H1 (cell line): ENCODE results near the gene GRM5. TPM values are rescaled to one million over a fixed set of nuclear protein-coding genes. Genes with fewer than 3 reads are reported as not detected.

Experiments
- CTCF ChIA-PET: fragments of 300-600 bp; sonication (Branson Sonifier 250); formaldehyde crosslinking; loops from one replicate; lab custom pipeline; 2021; ENCODE audit not compliant: partially characterized antibody; lab: Charles Lee
- POLR2A ChIA-PET: fragments of 300-600 bp; sonication (Branson Sonifier 250); formaldehyde crosslinking; loops from one replicate; lab custom pipeline; 2021; ENCODE audit warnings: inconsistent platforms; ENCODE audit not compliant: partially characterized antibody; lab: Charles Lee
- DNase-seq, 2 experiments: peaks; one replicate each; pipeline versions ENCODE4 v3.0.0 to v3.0.0-alpha.2; 2010 to 2022; ENCODE audit warnings: low spot score in 2 of 2, low read depth in 1 of 2, mixed read lengths in 1 of 2
- FAIRE-seq: peaks from 2 replicates; lab custom pipeline; 2011; peaks lifted over from hg19 to GRCh38; lab: Jason Lieb, UNC
- H2AFZ ChIP-seq: 2 replicates; pipeline ENCODE4 v1.8.1; 2012; ENCODE audit warnings: low read length, inconsistent platforms
- H2AK5ac ChIP-seq: 2 replicates; pipeline ENCODE4 v1.6.1; 2013; ENCODE audit warnings: low read depth, low read length
- H2BK120ac ChIP-seq: replicated peaks from 2 replicates; pipeline ENCODE3; 2013; ENCODE audit warnings: low read depth, low read length, inconsistent platforms
- H2BK12ac ChIP-seq: 2 replicates; pipeline ENCODE4 v1.6.1; 2013; ENCODE audit warnings: low read depth, low read length
- H2BK15ac ChIP-seq: 2 replicates; pipeline ENCODE4 v1.6.1; 2013; ENCODE audit warnings: low read length
- H2BK20ac ChIP-seq: 2 replicates; pipeline ENCODE4 v1.6.1; 2013; ENCODE audit warnings: low read length
- H2BK5ac ChIP-seq: 2 replicates; pipeline ENCODE4 v1.6.1; 2013; ENCODE audit warnings: low read depth, low read length
- H3K14ac ChIP-seq: 2 replicates; pipeline ENCODE4 v1.6.1; 2013; ENCODE audit warnings: inconsistent platforms; ENCODE audit not compliant: insufficient read length
- H3K18ac ChIP-seq: 2 replicates; pipeline ENCODE4 v1.6.1; 2013; ENCODE audit warnings: low read length; ENCODE audit errors: extremely low read depth
- H3K23ac ChIP-seq: 2 replicates; pipeline ENCODE4 v1.6.1; 2013; ENCODE audit warnings: inconsistent platforms; ENCODE audit not compliant: insufficient read length
- H3K23me2 ChIP-seq: 2 replicates; pipeline ENCODE4 v1.6.1; 2013; ENCODE audit warnings: low read depth, low read length
- H3K27ac ChIP-seq: 2 replicates; pipeline ENCODE4 v1.6.1; 2011; ENCODE audit warnings: low read depth, low read length, inconsistent platforms
- H3K27me3 ChIP-seq, 4 experiments: replicated peaks in 1 of 4; 1 replicate in 1 of 4; 2 replicates in 3 of 4; pipeline versions ENCODE4 v1.6.1 to v1.8.1; 2011 to 2013; ENCODE audit warnings: low read length in 3 of 4, mild to moderate bottlenecking in 3 of 4, inconsistent platforms in 2 of 4, mixed read lengths in 2 of 4, moderate library complexity in 1 of 4; ENCODE audit not compliant: control insufficient read depth in 3 of 4, insufficient read depth in 3 of 4; ENCODE audit errors: extremely low read depth in 1 of 4
- H3K36me3 ChIP-seq, 4 experiments: 2 replicates each; pipeline versions ENCODE4 v1.6.1 to v1.8.1; 2011 to 2013; ENCODE audit warnings: mild to moderate bottlenecking in 4 of 4, low read length in 3 of 4, moderate library complexity in 2 of 4, control low read depth in 1 of 4, inconsistent platforms in 1 of 4; ENCODE audit not compliant: insufficient read depth in 4 of 4, control insufficient read depth in 2 of 4
- H3K4ac ChIP-seq: replicated peaks from 2 replicates; pipeline ENCODE3; 2013; ENCODE audit warnings: low read length, low read depth, mixed read lengths, inconsistent platforms; ENCODE audit not compliant: insufficient read length
- H3K4me1 ChIP-seq, 4 experiments: replicated peaks in 1 of 4; 1 replicate in 1 of 4; 2 replicates in 3 of 4; pipeline versions ENCODE4 v1.6.1 to v1.8.1; 2011 to 2013; ENCODE audit warnings: low read length in 3 of 4, inconsistent platforms in 2 of 4, mixed read lengths in 1 of 4; ENCODE audit not compliant: insufficient read depth in 4 of 4, control insufficient read depth in 3 of 4
- H3K4me2 ChIP-seq, 2 experiments: 2 replicates each; pipeline versions ENCODE4 v1.6.1 to v1.8.1; 2011 to 2013; ENCODE audit warnings: low read depth in 2 of 2, low read length in 2 of 2, control low read depth in 1 of 2, inconsistent platforms in 1 of 2, mild to moderate bottlenecking in 1 of 2; ENCODE audit not compliant: insufficient read depth in 1 of 2
- H3K4me3 ChIP-seq, 4 experiments: fragments of 200-600, 300-600 bp in 1 of 4; sonication (generic), shearing (Covaris generic), sonication (Bioruptor Twin) in 1 of 4; 2 replicates each; pipeline versions ENCODE4 v1.5.1 to v1.8.1; 2011 to 2016; ENCODE audit warnings: low read length in 4 of 4, low read depth in 3 of 4, control low read depth in 2 of 4, inconsistent platforms in 2 of 4, mild to moderate bottlenecking in 2 of 4, mixed read lengths in 1 of 4, moderate library complexity in 1 of 4; ENCODE audit not compliant: insufficient read depth in 2 of 4; ENCODE audit errors: extremely low read depth in 1 of 4
- H3K56ac ChIP-seq: replicated peaks from 2 replicates; pipeline ENCODE3; 2013; ENCODE audit warnings: low read depth, mild to moderate bottlenecking, mixed read lengths, low read length, inconsistent platforms; ENCODE audit not compliant: insufficient read length
- H3K79me1 ChIP-seq: 2 replicates; pipeline ENCODE4 v1.6.1; 2013; ENCODE audit warnings: low read depth, low read length, control low read depth
- H3K79me2 ChIP-seq, 2 experiments: 2 replicates each; pipeline versions ENCODE4 v1.6.1 to v1.8.1; 2012 to 2013; ENCODE audit warnings: low read length in 2 of 2, mild to moderate bottlenecking in 2 of 2, inconsistent platforms in 1 of 2; ENCODE audit not compliant: insufficient read depth in 2 of 2, control insufficient read depth in 1 of 2
- H3K9ac ChIP-seq, 4 experiments: replicated peaks in 1 of 4; 1 replicate in 1 of 4; 2 replicates in 3 of 4; pipeline versions ENCODE4 v1.6.1 to v1.8.1; 2011 to 2013; ENCODE audit warnings: low read depth in 3 of 4, low read length in 3 of 4, control low read depth in 2 of 4, mild to moderate bottlenecking in 2 of 4, moderate library complexity in 2 of 4, inconsistent platforms in 1 of 4; ENCODE audit errors: extremely low read depth in 1 of 4
- H3K9me3 ChIP-seq, 2 experiments: 2 replicates each; pipeline versions ENCODE4 v1.6.1 to v1.8.1; 2012 to 2013; ENCODE audit warnings: mild to moderate bottlenecking in 2 of 2, moderate library complexity in 2 of 2, control low read depth in 1 of 2, inconsistent platforms in 1 of 2, low read depth in 1 of 2, low read length in 1 of 2, mixed read lengths in 1 of 2; ENCODE audit not compliant: insufficient read depth in 2 of 2
- H4K20me1 ChIP-seq, 2 experiments: replicated peaks in 1 of 2; 2 replicates each; pipeline versions ENCODE3 to v1.8.1; 2011 to 2013; ENCODE audit warnings: inconsistent platforms in 2 of 2, low read length in 2 of 2, mild to moderate bottlenecking in 1 of 2; ENCODE audit not compliant: insufficient read depth in 2 of 2, control insufficient read depth in 1 of 2
- H4K5ac ChIP-seq: 2 replicates; pipeline ENCODE4 v1.6.1; 2013; ENCODE audit warnings: low read length, low read depth, mixed read lengths, inconsistent platforms; ENCODE audit not compliant: insufficient read length
- H4K8ac ChIP-seq: 2 replicates; pipeline ENCODE4 v1.8.0; 2013; ENCODE audit warnings: mild to moderate bottlenecking, moderate library complexity, low read length, inconsistent platforms; ENCODE audit not compliant: insufficient read depth; ENCODE audit errors: extremely low read depth
- H4K91ac ChIP-seq: replicated peaks from 2 replicates; pipeline ENCODE3; 2013; ENCODE audit warnings: low read length, mixed read lengths, inconsistent platforms; ENCODE audit not compliant: insufficient read length
- CBX5 ChIP-seq: fragments of 300-800, 300-1000 bp; sonication (generic); IDR thresholded peaks from 2 replicates; pipeline ENCODE4 v1.7.1; 2016; ENCODE audit warnings: antibody characterized with exemption, low read length, low read depth
- CBX8 ChIP-seq: fragments of 300-800, 300-1000 bp; sonication (generic); IDR thresholded peaks from 2 replicates; pipeline ENCODE4 v1.7.1; 2016; ENCODE audit warnings: low read depth, low read length, borderline replicate concordance
- CTBP2 ChIP-seq: IDR thresholded peaks from 2 replicates; pipeline ENCODE4 v1.7.0; 2011; ENCODE audit warnings: borderline replicate concordance, mild to moderate bottlenecking, moderate library complexity, mixed read lengths, low read length; ENCODE audit not compliant: insufficient read depth, insufficient read length
- EP300 ChIP-seq, 2 experiments: IDR thresholded peaks; 1 replicate in 1 of 2; 2 replicates in 1 of 2; pipeline ENCODE4 v1.6.1; 2011 to 2012; ENCODE audit warnings: low read depth in 2 of 2, low read length in 2 of 2, mild to moderate bottlenecking in 2 of 2, borderline replicate concordance in 1 of 2, inconsistent platforms in 1 of 2, moderate library complexity in 1 of 2
- HDAC2 ChIP-seq, 2 experiments: fragments of 300-600 bp in 1 of 2; sonication (generic) in 1 of 2; IDR thresholded peaks; 2 replicates each; pipeline ENCODE4 v1.6.1; 2011 to 2012; ENCODE audit warnings: low read depth in 2 of 2, low read length in 2 of 2, mild to moderate bottlenecking in 2 of 2, moderate library complexity in 2 of 2, borderline replicate concordance in 1 of 2, inconsistent platforms in 1 of 2
- KDM4A ChIP-seq: IDR thresholded peaks from one replicate; pipeline ENCODE4 v1.7.1; 2012; ENCODE audit warnings: low read depth, mild to moderate bottlenecking, moderate library complexity, low read length, inconsistent platforms; ENCODE audit not compliant: severe bottlenecking
- POLR2AphosphoS5 ChIP-seq: IDR thresholded peaks from 2 replicates; pipeline ENCODE4 v1.6.1; 2011; ENCODE audit warnings: low read depth, low read length
- SP1 ChIP-seq: IDR thresholded peaks from 2 replicates; pipeline ENCODE4 v1.6.1; 2011; ENCODE audit warnings: low read depth, low read length
- SP4 ChIP-seq: IDR thresholded peaks from 2 replicates; pipeline ENCODE4 v1.6.1; 2012; ENCODE audit warnings: low read length, inconsistent platforms
- TCF12 ChIP-seq: IDR thresholded peaks from 2 replicates; pipeline ENCODE4 v1.6.1; 2011; ENCODE audit warnings: low read depth, mild to moderate bottlenecking, low read length
- WGBS, 2 experiments: shearing (Covaris generic) in 1 of 2; methylation state at CpG; one replicate each; pipeline versions ENCODE4 v1.1.6 to v1.1.7; 2013 to 2015; ENCODE audit warnings: low lambda C conversion rate in 2 of 2, mixed read lengths in 2 of 2, inconsistent platforms in 1 of 2, low coverage in 1 of 2, missing lambda C conversion rate in 1 of 2; ENCODE audit not compliant: insufficient replicate concordance in 2 of 2, insufficient coverage in 1 of 2, insufficient read length in 1 of 2; ENCODE audit errors: extremely low coverage in 1 of 2, missing lambda C conversion rate in 1 of 2; 5-methylcytosine and 5-hydroxymethylcytosine counted together
- polyA plus RNA-seq, 7 experiments: library from polyadenylated mRNA; depleted of rRNA in 3 of 7; stranded (reverse) in 5 of 7; unstranded in 2 of 7; fragments of >200 nt in 5 of 7; fragments of 200-250 nt in 2 of 7; gene quantifications; 1 replicate in 5 of 7; 2 replicates in 1 of 7; 4 replicates in 1 of 7; pipeline versions ENCODE4 v1.2.1 to v1.2.3, GENCODE V29; 2011 to 2013; ENCODE audit warnings: missing spikeins in 2 of 7, mixed read lengths in 2 of 7
- total RNA-seq: library from RNA; stranded (reverse); fragmentation: NEBNext Ultra II Directional; extraction: Animal tissue kit (Norgen Biotek cat#: 25700); gene quantifications from 2 replicates; pipeline ENCODE4 v1.2.1, GENCODE V29; 2021
- TF ChIP-seq, protein P1 (sequence below): IDR thresholded peaks from 2 replicates; pipeline ENCODE4 v1.6.1; 2011; ENCODE audit warnings: low read length, improper control_type of control experiment
- TF ChIP-seq, protein P2 (sequence below): IDR thresholded peaks from 2 replicates; pipeline ENCODE4 v1.6.1; 2012; ENCODE audit warnings: inconsistent platforms

Gene GRM5
- total and polyA plus RNA-seq, 2 of the 8 experiments (the other 6 are each of a cell fraction or from before 2014, with no cell fraction given): 0.15 to 0.43 TPM

DNA sequence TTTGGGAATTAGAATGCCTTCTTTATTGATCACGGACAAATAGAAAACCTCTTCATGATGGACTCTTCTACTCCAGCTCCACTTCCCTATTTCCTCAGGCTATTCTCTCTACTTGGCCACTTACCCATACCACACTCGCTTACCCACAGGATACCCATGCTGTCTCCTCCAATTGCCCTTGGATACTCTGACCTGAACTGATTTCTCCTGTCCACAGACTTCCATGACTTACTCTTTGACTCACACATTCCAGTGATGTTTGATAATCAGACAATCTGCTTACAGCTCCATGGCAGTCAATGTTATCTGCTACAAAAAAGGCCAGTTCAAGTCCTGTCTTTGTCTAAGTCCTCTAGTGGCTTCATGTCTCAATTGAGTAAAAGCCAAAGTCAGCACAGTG, 436.3 kb downstream of the GRM5 start:
- Histone ChIP-seq H3K79me2 (no peaks in the 10 kb centered on the region), H3K56ac (no peak overlapping the region), H3K23ac (no peak overlapping the region), H2BK12ac (no peak overlapping the region), H3K9me3 (no peaks in the 10 kb centered on the region), H4K20me1 (no peaks in the 10 kb centered on the region), H2BK5ac (no peak overlapping the region), H3K4me2 (no peak overlapping the region), H3K9ac (no peak overlapping the region), H3K23me2 (no peaks in the 10 kb centered on the region), H3K79me1 (no peaks in the 10 kb centered on the region), H3K18ac (no peak overlapping the region), H3K4ac (no peak overlapping the region), H3K27me3 (no peaks in the 10 kb centered on the region), H2BK20ac (no peak overlapping the region), H2BK120ac (no peak overlapping the region), H3K36me3 (no peaks in the 10 kb centered on the region), H4K91ac (no peak overlapping the region), H3K14ac (no peak overlapping the region), H3K4me3 (no peak overlapping the region), H4K8ac (no peak overlapping the region), H3K4me1 (peaks cover 0 to 5% (median under 1%) of the 10 kb centered on the region in 4 experiments; a peak in 1 of 7 replicates), H2AFZ (no peak overlapping the region), H4K5ac (no peak overlapping the region), H2AK5ac (no peak overlapping the region), H2BK15ac (no peak overlapping the region), H3K27ac (no peak overlapping the region)
- CTCF ChIA-PET: no interaction called here
- 91% methylated on average over 2 of the region's 2 CpGs; no CpG with 5 or more reads in 1 of the 2 experiments for WGBS, 2 experiments
- DNase-seq (no peak), FAIRE-seq (no peak)
- POLR2A ChIA-PET: no interaction called here
- TF ChIP-seq KDM4A (no peak), CBX8 (no peak), CTBP2 (no peak), SP4 (no peak), HDAC2 (IDR thresholded peaks at IDR 0.05; ENCODE audit: borderline replicate concordance in 1 of 2, low read depth in 2 of 2, low read length in 2 of 2) (no peak), CBX5 (no peak), TCF12 (no peak), POLR2AphosphoS5 (no peak), EP300 (IDR thresholded peaks at IDR 0.05; ENCODE audit: borderline replicate concordance in 1 of 2, low read depth in 2 of 2, low read length in 2 of 2) (no peak), SP1 (no peak)
- TF ChIP-seq, protein P1, sequence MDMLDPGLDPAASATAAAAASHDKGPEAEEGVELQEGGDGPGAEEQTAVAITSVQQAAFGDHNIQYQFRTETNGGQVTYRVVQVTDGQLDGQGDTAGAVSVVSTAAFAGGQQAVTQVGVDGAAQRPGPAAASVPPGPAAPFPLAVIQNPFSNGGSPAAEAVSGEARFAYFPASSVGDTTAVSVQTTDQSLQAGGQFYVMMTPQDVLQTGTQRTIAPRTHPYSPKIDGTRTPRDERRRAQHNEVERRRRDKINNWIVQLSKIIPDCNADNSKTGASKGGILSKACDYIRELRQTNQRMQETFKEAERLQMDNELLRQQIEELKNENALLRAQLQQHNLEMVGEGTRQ: no peak
- TF ChIP-seq, protein P2, sequence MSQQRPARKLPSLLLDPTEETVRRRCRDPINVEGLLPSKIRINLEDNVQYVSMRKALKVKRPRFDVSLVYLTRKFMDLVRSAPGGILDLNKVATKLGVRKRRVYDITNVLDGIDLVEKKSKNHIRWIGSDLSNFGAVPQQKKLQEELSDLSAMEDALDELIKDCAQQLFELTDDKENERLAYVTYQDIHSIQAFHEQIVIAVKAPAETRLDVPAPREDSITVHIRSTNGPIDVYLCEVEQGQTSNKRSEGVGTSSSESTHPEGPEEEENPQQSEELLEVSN: no peak
